Psoas muscle (tissue), 8 donors: ENCODE data around the gene LZTS3. TPM values are rescaled to one million over a fixed set of nuclear protein-coding genes. Genes with fewer than 3 reads are reported as not detected.
"Not testable (repeated sequence)": the region's sequence is repeated elsewhere in the genome, so short reads cannot be mapped to it uniquely, and the experiment has no call there.

Source experiments
- ATAC-seq, 4 donors: fragments of 200-7000 bp; cut with Tn5 transposase; one replicate each; pipeline ENCODE4 v1.9.1; 2020; ENCODE audit warnings: moderate library complexity in 3 of 4, mild to moderate bottlenecking in 2 of 4
- DNase-seq, 2 donors: peaks; one replicate each; pipeline ENCODE4 v3.0.0-alpha.2; 2020
- H3K27ac ChIP-seq: fragments of 200-600 bp; one replicate; pipeline ENCODE4 v1.8.0; 2022
- H3K27me3 ChIP-seq, 3 donors: fragments of 200-600 bp in 1 of 3; one replicate each; pipeline versions ENCODE4 v1.6.1 to v1.8.0; 2013 to 2022; ENCODE audit warnings: low read length in 2 of 3, mild to moderate bottlenecking in 2 of 3, moderate library complexity in 1 of 3; ENCODE audit not compliant: insufficient read depth in 3 of 3
- H3K36me3 ChIP-seq, 2 donors: fragments of 200-600 bp in 1 of 2; one replicate each; pipeline versions ENCODE4 v1.6.1 to v1.8.0; 2013 to 2022; ENCODE audit warnings: low read depth in 1 of 2, mild to moderate bottlenecking in 1 of 2, moderate library complexity in 1 of 2; ENCODE audit not compliant: insufficient read depth in 1 of 2
- H3K4me1 ChIP-seq: fragments of 200-600 bp; one replicate; pipeline ENCODE4 v1.8.0; 2022
- H3K4me3 ChIP-seq: fragments of 200-600 bp; one replicate; pipeline ENCODE4 v1.8.0; 2022; ENCODE audit warnings: mild to moderate bottlenecking
- H3K9me3 ChIP-seq: fragments of 200-600 bp; one replicate; pipeline ENCODE4 v1.8.0; 2022
- CTCF ChIP-seq: fragments of 200-600 bp; IDR thresholded peaks from one replicate; pipeline ENCODE4 v1.8.0; 2022; ENCODE audit warnings: antibody characterized with exemption
- WGBS, 3 donors: extraction: QIAGEN DNeasy Blood & Tissue Kit; methylation state at CpG; one replicate each; pipeline versions ENCODE4 v1.1.6 to v1.1.7; 2013; 5-methylcytosine and 5-hydroxymethylcytosine counted together
- intact Hi-C, 2 donors: fragments of 100-400 bp; cut with DNase I; formaldehyde crosslinking; loops; one replicate each; pipeline versions ENCODE4 v1.11.0 to v1.14.2; 2022
- polyA plus RNA-seq, 3 donors: library from polyadenylated mRNA; stranded (reverse); fragments of 200-250 nt; gene quantifications; one replicate each; pipeline ENCODE4 v1.2.3, GENCODE V29; 2013
- total RNA-seq, 4 donors: library from RNA; stranded (reverse); fragmentation: NEBNext Ultra II Directional in 2 of 4; extraction: Animal tissue kit (Norgen Biotek cat#: 25700) in 2 of 4; gene quantifications; one replicate each; pipeline versions ENCODE4 v1.2.1 to v1.2.4, GENCODE V29; 2021 to 2023
- donor health status: healthy with polysubstance abuse.
- donor health status: DM: no; HTN: no; CAD: no; lungs with moderate emphysema.
- donor health status: Bipolar disorder and iron deficiency.
- donor health status: healthy.
- donor health status: DM: yes; HTN: yes; CAD: no.
- donor health status: DM: no; HTN: no; CAD: no.
- donor health status: DM: no; HTN: no; CAD: no.
- donor health status: DM: yes; HTN: yes; CAD: no.

Gene LZTS3
- total and polyA plus RNA-seq, 7 donors, result 4.1 to 13.7 (median 7.9) TPM

GRCh38 chr20:3188823-3189413 lies 15.6 kb upstream of the LZTS3 start:
- H3K27me3 ChIP-seq, result no peaks in the 10 kb centered on the region
- intact Hi-C loops, result no loop called here
- no peak for TF ChIP-seq CTCF
- peaks cover 7 to 66% of the 10 kb centered on the region in 2 donors for H3K36me3 ChIP-seq
- no peaks in the 10 kb centered on the region for H3K4me1 ChIP-seq
- DNase-seq, result peak in 1 of 2 donors; percentile 33
- H3K4me3 ChIP-seq, result no peak overlapping the region
- WGBS, 3 donors, result 78 to 95% (median 81%) methylated on average over 3 of the region's 3 CpGs
- H3K27ac ChIP-seq, result no peak overlapping the region
- no peaks in the 10 kb centered on the region for H3K9me3 ChIP-seq
- ATAC-seq, result peak in 1 of 4 donors; percentile 32

DNA sequence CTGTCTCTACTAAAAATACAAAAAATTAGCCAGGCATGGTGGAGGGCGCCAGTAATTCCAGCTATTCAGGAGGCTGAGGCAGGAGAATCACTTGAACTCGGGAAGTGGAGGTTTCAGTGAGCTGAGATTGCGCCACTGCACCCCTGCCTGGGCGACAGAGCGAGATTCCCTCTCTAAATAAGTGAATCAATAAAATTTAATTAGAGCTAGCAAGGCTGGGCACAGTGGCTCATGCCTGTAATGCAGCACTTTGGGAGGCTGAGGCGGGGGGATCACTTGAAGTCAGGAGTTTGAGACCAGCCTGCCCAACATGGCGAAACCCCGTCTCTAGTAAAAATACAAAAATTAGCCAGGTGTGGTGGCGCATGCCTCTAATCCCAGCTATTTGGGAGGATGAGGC lies 14.5 kb upstream of the LZTS3 start:
- intact Hi-C loops, H3K9me3 ChIP-seq, H3K4me1 ChIP-seq, H3K27ac ChIP-seq, DNase-seq, H3K27me3 ChIP-seq, H3K4me3 ChIP-seq, ATAC-seq: not testable (repeated sequence)
- 97 to 99% (median 98%) methylated on average over 9 of the region's 9 CpGs for WGBS, 3 donors
- peaks cover 5 to 56% of the 10 kb centered on the region in 2 donors for H3K36me3 ChIP-seq

- Histone ChIP-seq H3K36me3 (peaks cover 0 to 32% of the 10 kb centered on the region in 2 donors), H3K4me3 (no peak overlapping the region), H3K9me3 (no peaks in the 10 kb centered on the region), H3K27me3 (no peaks in the 10 kb centered on the region), H3K4me1 (no peaks in the 10 kb centered on the region), H3K27ac (no peak overlapping the region)
- DNase-seq (no peak), ATAC-seq (no peak)
- 93 to 94% (median 93%) methylated on average over 3 of the region's 3 CpGs for WGBS, 3 donors
- intact Hi-C loops, result no loop called here
- no peak for TF ChIP-seq CTCF
These were observed 10.7 kb upstream of the LZTS3 start for GRCh38 chr20:3183896-3184612.

GRCh38 chr20:3182429-3182828 lies 9.1 kb upstream of the LZTS3 start:
- intact Hi-C loops, H3K4me1 ChIP-seq, H3K27me3 ChIP-seq, ATAC-seq, H3K4me3 ChIP-seq, H3K9me3 ChIP-seq, H3K27ac ChIP-seq: not testable (repeated sequence)
- WGBS, 3 donors, result 95 to 99% (median 96%) methylated on average over 5 of the region's 5 CpGs
- H3K36me3 ChIP-seq, result peaks cover 0 to 23% of the 10 kb centered on the region in 2 donors
- DNase-seq, result peak in 1 of 2 donors; percentile 7

DNA sequence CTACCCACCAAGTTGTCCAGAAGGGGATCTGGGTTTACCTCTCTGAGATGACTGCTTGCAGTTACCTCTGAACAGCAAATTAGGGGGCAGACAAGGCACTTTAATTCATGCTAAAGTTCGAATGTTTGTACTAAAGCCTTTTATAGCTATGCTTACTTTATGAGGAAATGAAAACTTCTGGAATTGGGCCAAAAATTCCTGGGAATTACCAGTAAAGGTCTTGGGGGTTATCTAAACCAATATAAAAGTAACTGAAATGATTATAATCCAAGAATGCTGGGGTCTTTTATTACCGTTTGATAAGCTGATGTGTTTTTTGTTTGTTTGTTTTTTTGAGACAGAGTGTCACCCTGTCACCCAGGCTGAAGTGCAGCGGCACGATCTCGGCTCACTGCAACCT lies 7.9 kb upstream of the LZTS3 start:
- H3K4me3 ChIP-seq, result no peak overlapping the region
- intact Hi-C loops, result no loop called here
- H3K9me3 ChIP-seq, result no peaks in the 10 kb centered on the region
- TF ChIP-seq CTCF, result no peak
- H3K27ac ChIP-seq, result no peak overlapping the region
- DNase-seq, result no peak
- 75 to 81% (median 79%) methylated on average over 5 of the region's 5 CpGs for WGBS, 3 donors
- no peak for ATAC-seq
- H3K36me3 ChIP-seq, result peaks cover 0 to 23% of the 10 kb centered on the region in 2 donors
- H3K27me3 ChIP-seq, result no peaks in the 10 kb centered on the region
- no peaks in the 10 kb centered on the region for H3K4me1 ChIP-seq
